ENCODE data around the gene PAXIP1. TPM values are rescaled to one million over a fixed set of nuclear protein-coding genes. Genes with fewer than 3 reads are reported as not detected.

The PAXIP1 gene
- total RNA-seq, 1 experiment from 2014 or later, result 18.8 TPM

- H3K79me2 ChIP-seq (ENCODE audit: low read depth), result no peaks in the 10 kb centered on the region
- BruUV-seq (replicated peaks), result no TSS peak
Measured at GRCh38 chr7:154975984-154976383, 26.9 kb downstream of the PAXIP1 start.

DNA sequence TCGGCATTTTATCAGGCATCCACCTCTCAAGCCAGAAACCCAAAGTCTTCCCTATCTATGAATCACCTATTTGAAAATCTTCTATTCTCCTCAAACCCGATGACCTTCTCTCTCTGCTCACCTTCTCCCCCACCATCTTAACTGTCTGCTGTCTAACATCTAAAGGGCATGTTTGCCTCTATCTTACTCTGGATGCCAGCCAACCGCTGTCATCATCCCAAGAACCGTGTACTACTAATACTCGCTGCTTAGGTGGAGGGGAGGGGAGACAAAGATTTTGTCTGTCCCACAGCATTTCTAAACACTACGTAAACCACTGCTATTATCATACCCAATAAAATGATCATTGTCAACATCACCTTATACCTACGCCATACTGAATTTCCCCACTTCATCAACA lies 29.5 kb downstream of the PAXIP1 start:
- H2AFZ ChIP-seq, result no peak overlapping the region
- no peaks in the 10 kb centered on the region for H3F3A ChIP-seq (ENCODE audit: insufficient read depth, low read depth)
- intact Hi-C loops (cut with micrococcal nuclease; ENCODE audit: unreplicated experiment), result no loop called here
- ChIA-PET POLR2A (ENCODE audit: unreplicated experiment) (no interaction called here), CTCF (no interaction called here)
- H3K27ac ChIP-seq, result no peak overlapping the region
- no TSS peak for BruUV-seq (replicated peaks)
- peaks cover 25% of the 10 kb centered on the region; the same call in 1 of the 2 replicates for H4K20me1 ChIP-seq (ENCODE audit: insufficient read depth)
- H3K4me1 ChIP-seq (replicated peaks; ENCODE audit: insufficient read depth), result no peaks in the 10 kb centered on the region
- H3K4me2 ChIP-seq, result no peak overlapping the region
- no peaks in the 10 kb centered on the region for H3K9me3 ChIP-seq (ENCODE audit: insufficient read depth, low read depth)
- TF ChIP-seq CTCF (conservative IDR thresholded peaks at IDR 0.05) (no peak), EZH2 (IDR thresholded peaks at IDR 0.05; ENCODE audit: low read depth) (no peak)
- H3K27me3 ChIP-seq (ENCODE audit: insufficient read depth, low read depth), result no peaks in the 10 kb centered on the region
- H3K4me3 ChIP-seq, result no peak overlapping the region
- no peaks in the 10 kb centered on the region for H3K79me2 ChIP-seq (ENCODE audit: low read depth)
- no peaks in the 10 kb centered on the region for H3K9me2 ChIP-seq (ENCODE audit: insufficient read depth)
- no peak for DNase-seq
- H3K36me3 ChIP-seq (ENCODE audit: low read depth), result 0 out of 2 replicates have a peak, but pooled peaks cover 6% of the 10 kb centered on the region

More at GRCh38 chr7:154975984-154976383, 26.9 kb downstream of the PAXIP1 start:
- Histone ChIP-seq H4K20me1 (ENCODE audit: insufficient read depth) (peaks cover 15% of the 10 kb centered on the region; the same call in 1 of the 2 replicates), H3K27me3 (ENCODE audit: insufficient read depth, low read depth) (no peaks in the 10 kb centered on the region), H3K9me3 (ENCODE audit: insufficient read depth, low read depth) (no peaks in the 10 kb centered on the region), H3K4me3 (no peak overlapping the region), H3K27ac (no peak overlapping the region), H3K9me2 (ENCODE audit: insufficient read depth) (no peaks in the 10 kb centered on the region), H3K36me3 (ENCODE audit: low read depth) (peaks cover 8% of the 10 kb centered on the region; the same call in 1 of the 2 replicates), H2AFZ (no peak overlapping the region), H3K4me1 (replicated peaks; ENCODE audit: insufficient read depth) (no peaks in the 10 kb centered on the region), H3F3A (ENCODE audit: insufficient read depth, low read depth) (no peaks in the 10 kb centered on the region), H3K4me2 (no peak overlapping the region)
- ChIA-PET CTCF (no interaction called here), POLR2A (ENCODE audit: unreplicated experiment) (no interaction called here)
- no peak for DNase-seq
- TF ChIP-seq CTCF (conservative IDR thresholded peaks at IDR 0.05), result no peak
- TF ChIP-seq EZH2 (IDR thresholded peaks at IDR 0.05; ENCODE audit: low read depth), result no peak
- intact Hi-C loops (cut with micrococcal nuclease; ENCODE audit: unreplicated experiment), result no loop called here

DNA sequence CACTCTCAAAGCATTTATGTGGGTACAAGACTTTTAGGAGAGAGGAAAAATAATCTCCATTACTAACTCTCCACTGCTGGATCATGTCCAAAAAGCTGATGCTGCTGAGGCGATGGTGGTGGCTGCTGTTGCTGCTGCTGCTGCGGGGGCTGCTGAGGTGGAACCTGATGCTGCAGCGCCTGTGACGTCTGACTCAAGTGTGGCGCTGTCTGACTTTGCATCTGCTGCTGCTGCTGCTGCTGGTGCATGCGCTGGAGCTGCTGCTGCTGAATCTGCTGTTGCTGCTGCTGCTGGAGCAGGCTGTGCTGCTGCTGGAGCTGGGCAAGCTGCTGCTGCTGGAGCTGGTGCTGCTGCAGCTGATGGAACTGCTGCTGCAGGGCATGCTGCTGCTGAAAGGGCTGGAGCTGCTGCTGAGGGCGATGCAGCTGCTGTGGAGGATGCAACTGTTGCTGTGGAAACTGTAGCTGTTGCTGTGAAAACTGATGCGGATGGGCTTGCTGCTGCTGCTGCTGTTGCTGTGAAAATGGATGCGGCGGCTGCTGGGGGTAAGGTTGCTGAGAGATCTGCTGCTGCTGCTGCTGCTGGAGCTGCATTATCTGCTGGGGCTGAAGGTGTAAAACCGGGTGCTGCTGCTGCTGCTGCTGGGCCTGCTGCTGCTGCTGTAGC lies 34.5 kb downstream of the PAXIP1 start:
- BruUV-seq (replicated peaks), result no TSS peak
- CTCF ChIA-PET, result interaction anchor here (0.5 kb wide), 1 partner anchor 25 kb away, joined by 4 read pairs; no protein-coding TSS in a partner anchor
- H3K36me3 ChIP-seq (ENCODE audit: low read depth), result peaks cover 17% of the 10 kb centered on the region; the same call in 1 of the 2 replicates
- no peaks in the 10 kb centered on the region for H3K9me2 ChIP-seq (ENCODE audit: insufficient read depth)
- H3K4me1 ChIP-seq (replicated peaks; ENCODE audit: insufficient read depth), result no peaks in the 10 kb centered on the region
- no peaks in the 10 kb centered on the region for H3K9me3 ChIP-seq (ENCODE audit: insufficient read depth, low read depth)
- TF ChIP-seq CTCF (conservative IDR thresholded peaks at IDR 0.05) (no peak), EZH2 (IDR thresholded peaks at IDR 0.05; ENCODE audit: low read depth) (no peak)
- no peak overlapping the region for H3K4me2 ChIP-seq
- POLR2A ChIA-PET (ENCODE audit: unreplicated experiment), result no interaction called here
- H3K79me2 ChIP-seq (ENCODE audit: low read depth), result no peaks in the 10 kb centered on the region
- peaks cover 21% of the 10 kb centered on the region for H4K20me1 ChIP-seq (ENCODE audit: insufficient read depth)
- no peak for DNase-seq
- no peak overlapping the region for H3K27ac ChIP-seq
- intact Hi-C loops (cut with micrococcal nuclease; ENCODE audit: unreplicated experiment), result no loop called here
- no peak overlapping the region for H2AFZ ChIP-seq
- H3K4me3 ChIP-seq, result no peak overlapping the region
- H3K27me3 ChIP-seq (ENCODE audit: insufficient read depth, low read depth), result no peaks in the 10 kb centered on the region
- no peaks in the 10 kb centered on the region for H3F3A ChIP-seq (ENCODE audit: insufficient read depth, low read depth)
